NCI-H2227 treated with DMSO at 0.1 percent for 48 hours (cell line): ENCODE measurements around the gene RSPO1.

Experiments used
- DNase-seq: peaks from one replicate; lab custom pipeline; 2025; lab: John Stamatoyannopoulos, UW

The RSPO1 gene

DNA sequence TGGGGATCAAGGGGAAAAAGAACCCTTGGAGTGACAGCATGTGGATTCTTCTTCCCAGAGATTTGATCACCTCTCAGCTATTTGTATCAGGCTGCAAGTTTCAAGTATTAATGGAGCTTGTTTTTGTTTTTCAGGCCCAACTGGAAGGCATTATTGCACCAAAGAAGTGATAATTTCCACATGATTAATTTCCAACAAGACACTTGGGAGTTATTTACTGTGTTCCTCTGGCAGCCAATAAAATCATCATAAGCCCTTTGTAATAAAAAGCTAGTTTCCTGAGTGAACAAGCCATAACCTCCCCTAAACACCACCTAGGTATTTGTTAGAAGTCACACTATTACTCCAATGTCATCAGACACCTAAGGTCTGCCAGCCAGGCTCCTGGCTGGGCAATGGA lies 69.8 kb downstream of the RSPO1 start:
- no peak for DNase-seq

DNA sequence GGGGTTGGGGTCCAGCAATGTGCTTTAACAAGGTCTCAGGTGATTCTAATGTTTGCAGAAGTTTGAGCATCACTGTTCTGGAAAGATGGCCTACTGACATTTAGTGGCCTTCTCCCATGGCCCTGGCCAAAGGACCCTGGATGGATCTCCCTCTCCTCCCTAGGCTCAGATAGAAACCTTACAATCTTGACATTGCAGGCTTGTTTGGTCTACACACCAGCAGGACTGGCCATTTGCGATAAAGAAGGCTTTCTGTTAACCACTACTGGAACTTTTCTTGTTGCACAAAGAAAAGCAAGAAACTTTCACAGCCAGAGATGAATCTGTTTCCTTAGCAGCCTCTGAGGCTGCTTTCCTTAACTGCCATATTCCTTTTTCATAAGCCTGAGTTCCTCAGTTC lies 71.7 kb downstream of the RSPO1 start:
- no peak for DNase-seq
